Caki2 (cell line): ENCODE measurements around the gene WIZ. TPM values are rescaled to one million over a fixed set of nuclear protein-coding genes. Genes with fewer than 3 reads are reported as not detected.
A peak's percentile ranks its signal among the peaks of the same experiment; 100 is the strongest.

Experiments used
- DNase-seq: peaks from one replicate; pipeline ENCODE4 v3.0.0-alpha.2; 2015; ENCODE audit warnings: low read depth
- in situ Hi-C: cut with HindIII; loops from 2 replicates; pipeline ENCODE4 v1.10.0; 2016; ENCODE audit warnings: low sequenced_read_pairs, low pct_unique_long_range_greater_than_20kb, mixed read lengths
- total RNA-seq: library from RNA; depleted of rRNA; stranded (reverse); fragments of >200 nt; shearing (Covaris generic); gene quantifications from 2 replicates; pipeline ENCODE4 v1.2.3, GENCODE V29; 2014; ENCODE audit warnings: low replicate concordance

WIZ gene
- total RNA-seq, 1 experiment from 2014 or later, result 11.5 TPM

GRCh38 chr19:15469513-15470297 lies 19.9 kb upstream of the WIZ start:
- in situ Hi-C loops, result no loop called here
- DNase-seq, result no peak

- DNase-seq, result no peak
Observed at GRCh38 chr19:15468675-15469512, 19.1 kb upstream of the WIZ start.

GRCh38 chr19:15467734-15468214 lies 18.0 kb upstream of the WIZ start:
- in situ Hi-C loops, result no loop called here
- DNase-seq, result no peak

More at GRCh38 chr19:15468675-15469512, 19.1 kb upstream of the WIZ start:
- in situ Hi-C loops, result no loop called here

GRCh38 chr19:15466851-15467733 lies 17.3 kb upstream of the WIZ start:
- in situ Hi-C loops, result no loop called here
- DNase-seq, result peak; percentile 29

- no peak for DNase-seq
- in situ Hi-C loops, result no loop called here
Observed at GRCh38 chr19:15464394-15465385, 14.9 kb upstream of the WIZ start, which contains the start of gene RASAL3. RASAL3 (minus strand) TSS chr19:15464544; CDS start chr19:15464358, 186 bp downstream.

- no peak for DNase-seq
- in situ Hi-C loops, result no loop called here
Observed at GRCh38 chr19:15463861-15464371, 14.2 kb upstream of the WIZ start.

GRCh38 chr19:15461694-15462093 lies 11.9 kb upstream of the WIZ start:
- in situ Hi-C loops, result no loop called here
- no peak for DNase-seq

- in situ Hi-C loops, result no loop called here
- DNase-seq, result no peak
Observed at GRCh38 chr19:15457701-15458484, 8.1 kb upstream of the WIZ start.

GRCh38 chr19:15456871-15457700 lies 7.3 kb upstream of the WIZ start:
- DNase-seq, result no peak
- in situ Hi-C loops, result no loop called here

- in situ Hi-C loops, result no loop called here
- no peak for DNase-seq
Observed at GRCh38 chr19:15456441-15456840, 6.7 kb upstream of the WIZ start.

- in situ Hi-C loops, result no loop called here
- DNase-seq, result no peak
Observed at GRCh38 chr19:15455996-15456395, 6.2 kb upstream of the WIZ start.

- no peak for DNase-seq
- in situ Hi-C loops, result no loop called here
Observed at GRCh38 chr19:15453906-15454860, 4.4 kb upstream of the WIZ start.

GRCh38 chr19:15453091-15453578 lies 3.4 kb upstream of the WIZ start:
- no peak for DNase-seq
- in situ Hi-C loops, result no loop called here
